SK-N-MC (cell line): Measurements from ENCODE around the gene MORC4.

ENCODE experiments used
- EZH2 ChIP-seq: fragments of 200-600 bp; sonication (generic); IDR thresholded peaks from one replicate; pipeline ENCODE4 v1.6.1; 2017; ENCODE audit warnings: antibody characterized with exemption
- FOXP2 ChIP-seq: optimal IDR thresholded peaks from 2 replicates; pipeline ENCODE3; 2011; ENCODE audit warnings: mild to moderate bottlenecking, moderate library complexity; ENCODE audit not compliant: insufficient read depth; ENCODE audit errors: extremely low read length, control extremely low read depth
- POLR2AphosphoS5 ChIP-seq: IDR thresholded peaks from 2 replicates; pipeline ENCODE4 v1.6.1; 2012; ENCODE audit warnings: mild to moderate bottlenecking, low read depth, low read length, borderline replicate concordance

DNA sequence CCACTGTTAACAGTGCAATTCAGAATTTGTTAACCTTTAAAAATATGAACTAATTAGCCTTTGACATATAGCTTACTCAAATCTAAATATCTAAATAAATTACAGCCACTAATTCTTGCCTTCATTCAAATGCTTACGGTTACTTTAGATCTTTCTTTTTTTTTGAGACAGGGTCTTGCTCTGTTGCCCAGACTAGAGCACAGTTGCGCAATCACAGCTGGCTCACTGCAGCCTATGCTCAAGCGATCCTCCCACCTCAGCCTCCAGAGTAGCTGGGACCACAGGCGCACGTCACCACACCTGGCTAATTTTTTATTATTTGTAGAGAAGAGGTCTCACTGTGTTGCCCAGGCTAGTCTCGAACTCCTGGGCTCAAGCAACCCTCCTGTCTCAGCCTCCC is 48.8 kb downstream of the MORC4 start:
- TF ChIP-seq POLR2AphosphoS5 (no peak), EZH2 (no peak), FOXP2 (no peak)
